ENCODE measurements around the gene PYGB.

DNA sequence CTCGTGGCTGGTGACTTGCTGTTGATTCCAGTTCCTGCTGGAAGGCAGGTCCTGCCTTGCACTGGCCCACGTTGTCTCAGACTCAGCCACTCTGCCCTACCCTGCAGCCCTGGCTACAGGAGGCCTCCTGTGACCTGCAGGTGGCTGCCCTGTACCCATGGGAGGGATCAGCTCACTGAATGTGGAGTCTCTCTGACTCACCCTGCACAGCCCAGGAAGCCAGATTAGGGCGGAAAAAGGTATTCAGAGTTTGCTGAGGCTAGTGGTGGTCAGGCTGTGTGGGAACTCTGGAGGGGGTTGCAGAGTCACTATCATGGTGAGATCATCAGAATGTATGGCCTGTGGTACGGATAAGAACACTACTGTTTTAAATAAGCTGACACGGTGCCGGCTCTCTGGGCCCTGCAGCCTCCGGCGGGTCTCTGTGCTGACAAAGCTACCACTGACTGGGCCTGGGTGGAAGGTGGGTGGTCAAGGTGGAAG lies 24.7 kb upstream of the PYGB start:
- TF ChIP-seq, protein P1, sequence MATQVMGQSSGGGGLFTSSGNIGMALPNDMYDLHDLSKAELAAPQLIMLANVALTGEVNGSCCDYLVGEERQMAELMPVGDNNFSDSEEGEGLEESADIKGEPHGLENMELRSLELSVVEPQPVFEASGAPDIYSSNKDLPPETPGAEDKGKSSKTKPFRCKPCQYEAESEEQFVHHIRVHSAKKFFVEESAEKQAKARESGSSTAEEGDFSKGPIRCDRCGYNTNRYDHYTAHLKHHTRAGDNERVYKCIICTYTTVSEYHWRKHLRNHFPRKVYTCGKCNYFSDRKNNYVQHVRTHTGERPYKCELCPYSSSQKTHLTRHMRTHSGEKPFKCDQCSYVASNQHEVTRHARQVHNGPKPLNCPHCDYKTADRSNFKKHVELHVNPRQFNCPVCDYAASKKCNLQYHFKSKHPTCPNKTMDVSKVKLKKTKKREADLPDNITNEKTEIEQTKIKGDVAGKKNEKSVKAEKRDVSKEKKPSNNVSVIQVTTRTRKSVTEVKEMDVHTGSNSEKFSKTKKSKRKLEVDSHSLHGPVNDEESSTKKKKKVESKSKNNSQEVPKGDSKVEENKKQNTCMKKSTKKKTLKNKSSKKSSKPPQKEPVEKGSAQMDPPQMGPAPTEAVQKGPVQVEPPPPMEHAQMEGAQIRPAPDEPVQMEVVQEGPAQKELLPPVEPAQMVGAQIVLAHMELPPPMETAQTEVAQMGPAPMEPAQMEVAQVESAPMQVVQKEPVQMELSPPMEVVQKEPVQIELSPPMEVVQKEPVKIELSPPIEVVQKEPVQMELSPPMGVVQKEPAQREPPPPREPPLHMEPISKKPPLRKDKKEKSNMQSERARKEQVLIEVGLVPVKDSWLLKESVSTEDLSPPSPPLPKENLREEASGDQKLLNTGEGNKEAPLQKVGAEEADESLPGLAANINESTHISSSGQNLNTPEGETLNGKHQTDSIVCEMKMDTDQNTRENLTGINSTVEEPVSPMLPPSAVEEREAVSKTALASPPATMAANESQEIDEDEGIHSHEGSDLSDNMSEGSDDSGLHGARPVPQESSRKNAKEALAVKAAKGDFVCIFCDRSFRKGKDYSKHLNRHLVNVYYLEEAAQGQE (IDR thresholded peaks at IDR 0.05; ENCODE audit: insufficient read depth in 1 of 2, low read depth in 2 of 2, low read length in 2 of 2): no peak
- TF ChIP-seq POLR2AphosphoS5 (IDR thresholded peaks at IDR 0.05; ENCODE audit: low read depth, low read length): no peak
- no peak for TF ChIP-seq TAF1 (IDR thresholded peaks at IDR 0.05; ENCODE audit: borderline replicate concordance, insufficient read depth, low read length)

All from PFSK-1 (cell line).